HepG2 (cell line): ENCODE measurements around the gene SLC12A9. TPM values are rescaled to one million over a fixed set of nuclear protein-coding genes. Genes with fewer than 3 reads are reported as not detected.
A peak's percentile ranks its signal among the peaks of the same experiment; 100 is the strongest.

Experiments
- ATAD3A ChIP-seq: sonication (generic); formaldehyde crosslinking; IDR thresholded peaks from 2 replicates; pipeline ENCODE4 v1.4.0; 2020; ENCODE audit warnings: missing genetic modification reagents
- PAF1 ChIP-seq: IDR thresholded peaks from 2 replicates; pipeline ENCODE4 v1.6.1; 2016; ENCODE audit warnings: missing genetic modification reagents, missing compliant biosample characterization
- RBM22 ChIP-seq: fragments of 200-400 bp; formaldehyde crosslinking; optimal IDR thresholded peaks from 2 replicates; pipeline ENCODE3; 2017; ENCODE audit warnings: mild to moderate bottlenecking, low read length, moderate library complexity
- RORA ChIP-seq: sonication (generic); formaldehyde crosslinking; IDR thresholded peaks from 2 replicates; pipeline ENCODE4 v1.5.0; 2020; ENCODE audit warnings: mild to moderate bottlenecking, missing genetic modification reagents, moderate library complexity
- SMYD3 ChIP-seq: sonication (generic); formaldehyde crosslinking; IDR thresholded peaks from 2 replicates; pipeline ENCODE4 v1.8.1; 2023; ENCODE audit warnings: mild to moderate bottlenecking, missing genetic modification reagents
- SP4 ChIP-seq: sonication (generic); formaldehyde crosslinking; IDR thresholded peaks from 2 replicates; pipeline ENCODE4 v1.8.1; 2023; ENCODE audit warnings: mild to moderate bottlenecking, missing genetic modification reagents
- ZNF101 ChIP-seq: sonication (generic); formaldehyde crosslinking; IDR thresholded peaks from 2 replicates; pipeline ENCODE4 v1.4.0; 2020; ENCODE audit warnings: mild to moderate bottlenecking, low read depth, missing genetic modification reagents, borderline replicate concordance
- ZNF264 ChIP-seq: sonication (generic); formaldehyde crosslinking; IDR thresholded peaks from 2 replicates; pipeline ENCODE4 v1.4.0; 2020; ENCODE audit warnings: missing genetic modification reagents
- ZNF816 ChIP-seq: sonication (generic); formaldehyde crosslinking; IDR thresholded peaks from 2 replicates; pipeline ENCODE4 v1.8.0; 2022; ENCODE audit warnings: missing genetic modification reagents, mild to moderate bottlenecking, borderline replicate concordance
- ZNF841 ChIP-seq: sonication (generic); formaldehyde crosslinking; IDR thresholded peaks from 2 replicates; pipeline ENCODE4 v1.8.1; 2023; ENCODE audit warnings: missing genetic modification reagents, borderline replicate concordance
- ZNF878 ChIP-seq: sonication (generic); formaldehyde crosslinking; IDR thresholded peaks from 2 replicates; pipeline ENCODE4 v1.8.1; 2023; ENCODE audit warnings: mild to moderate bottlenecking, missing genetic modification reagents, moderate library complexity
- polyA plus RNA-seq, 8 experiments: library from polyadenylated mRNA; depleted of rRNA in 3 of 8; stranded (reverse) in 7 of 8; unstranded in 1 of 8; fragments of >200 nt; fragmentation: Illumina TruSeq in 4 of 8; extraction: Trizol in 4 of 8; gene quantifications; 2 replicates each; pipeline versions ENCODE4 v1.2.1 to v1.2.3, GENCODE V29; 2011 to 2016; ENCODE audit warnings: low read depth in 4 of 8, missing spikeins in 1 of 8, mixed read lengths in 1 of 8; ENCODE audit not compliant: insufficient read depth in 1 of 8
- total RNA-seq, 5 experiments: library from RNA; depleted of rRNA; stranded (reverse); fragments of >200 nt; fragmentation: Illumina TruSeq; extraction: Trizol; gene quantifications; 2 replicates each; pipeline ENCODE4 v1.2.3, GENCODE V29; 2016; ENCODE audit warnings: low read depth in 1 of 5
- TF ChIP-seq, protein P1 (sequence below): sonication (generic); formaldehyde crosslinking; IDR thresholded peaks from 2 replicates; pipeline ENCODE4 v1.4.0; 2020; ENCODE audit warnings: mild to moderate bottlenecking, missing genetic modification reagents
- TF ChIP-seq, protein P2 (sequence below): sonication (generic); formaldehyde crosslinking; IDR thresholded peaks from 2 replicates; pipeline ENCODE4 v1.4.0; 2020; ENCODE audit warnings: missing genetic modification reagents, borderline replicate concordance
- TF ChIP-seq, protein P3 (sequence below): fragments of 450-650 bp; IDR thresholded peaks from 2 replicates; pipeline ENCODE4 v1.6.1; 2016
- TF ChIP-seq, protein P4 (sequence below): sonication (generic); formaldehyde crosslinking; IDR thresholded peaks from 2 replicates; pipeline ENCODE4 v1.5.1; 2020; ENCODE audit warnings: missing genetic modification reagents, mild to moderate bottlenecking, borderline replicate concordance
- TF ChIP-seq, protein P5 (sequence below): sonication (generic); formaldehyde crosslinking; IDR thresholded peaks from 2 replicates; pipeline ENCODE4 v1.5.0; 2020; ENCODE audit warnings: mild to moderate bottlenecking, missing genetic modification reagents
- TF ChIP-seq, protein P6 (sequence below): sonication (generic); formaldehyde crosslinking; IDR thresholded peaks from 2 replicates; pipeline ENCODE4 v1.4.0; 2020; ENCODE audit warnings: missing genetic modification reagents

The SLC12A9 gene
- total and polyA plus RNA-seq, 2 of the 13 experiments (the other 11 are each of a cell fraction or from before 2014, with no cell fraction given) = 8.7 to 16.6 TPM

DNA sequence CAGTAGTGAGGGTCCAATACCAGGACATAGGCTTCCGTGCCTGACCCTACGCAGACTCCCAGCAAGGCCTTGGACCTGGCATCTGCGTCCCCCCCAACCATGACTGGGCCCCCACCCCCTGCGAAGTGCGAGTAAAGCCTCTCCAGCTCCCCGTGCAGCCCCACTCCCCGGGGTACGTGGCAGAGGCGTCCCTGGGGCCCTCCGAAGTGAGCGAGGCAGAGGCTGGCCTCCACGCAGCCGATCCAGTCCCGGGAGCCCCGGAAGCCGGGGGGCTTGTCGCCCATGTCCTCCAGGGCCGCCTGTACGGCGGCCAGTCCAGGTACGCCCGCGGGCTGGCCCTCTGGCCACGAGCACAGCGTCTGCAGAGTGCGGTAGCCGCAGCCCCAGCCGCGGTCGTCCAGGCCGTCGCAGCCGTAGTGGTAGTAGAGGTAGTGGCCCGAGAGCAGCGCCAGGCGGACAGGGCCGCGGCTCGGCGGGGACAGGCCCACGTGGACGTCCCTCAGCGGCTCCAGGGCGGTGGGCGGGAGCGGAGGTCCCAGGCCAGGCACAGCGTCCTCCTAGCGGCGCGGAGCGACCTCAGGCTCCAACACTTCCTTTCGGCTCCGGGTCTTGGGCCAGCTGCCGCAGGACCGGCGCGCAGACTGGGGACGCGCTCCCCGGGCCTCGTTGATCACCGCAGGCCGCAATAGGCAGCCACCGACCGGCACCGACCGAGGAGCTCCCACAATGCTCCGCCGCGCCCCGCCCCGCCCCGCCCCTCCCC is 36.7 kb downstream of the SLC12A9 start, which contains the start of gene UFSP1 (continued):
- TF ChIP-seq, protein P1, sequence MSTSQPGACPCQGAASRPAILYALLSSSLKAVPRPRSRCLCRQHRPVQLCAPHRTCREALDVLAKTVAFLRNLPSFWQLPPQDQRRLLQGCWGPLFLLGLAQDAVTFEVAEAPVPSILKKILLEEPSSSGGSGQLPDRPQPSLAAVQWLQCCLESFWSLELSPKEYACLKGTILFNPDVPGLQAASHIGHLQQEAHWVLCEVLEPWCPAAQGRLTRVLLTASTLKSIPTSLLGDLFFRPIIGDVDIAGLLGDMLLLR (CRISPR knock-in tag) = peak; percentile 97
- TF ChIP-seq, protein P2, sequence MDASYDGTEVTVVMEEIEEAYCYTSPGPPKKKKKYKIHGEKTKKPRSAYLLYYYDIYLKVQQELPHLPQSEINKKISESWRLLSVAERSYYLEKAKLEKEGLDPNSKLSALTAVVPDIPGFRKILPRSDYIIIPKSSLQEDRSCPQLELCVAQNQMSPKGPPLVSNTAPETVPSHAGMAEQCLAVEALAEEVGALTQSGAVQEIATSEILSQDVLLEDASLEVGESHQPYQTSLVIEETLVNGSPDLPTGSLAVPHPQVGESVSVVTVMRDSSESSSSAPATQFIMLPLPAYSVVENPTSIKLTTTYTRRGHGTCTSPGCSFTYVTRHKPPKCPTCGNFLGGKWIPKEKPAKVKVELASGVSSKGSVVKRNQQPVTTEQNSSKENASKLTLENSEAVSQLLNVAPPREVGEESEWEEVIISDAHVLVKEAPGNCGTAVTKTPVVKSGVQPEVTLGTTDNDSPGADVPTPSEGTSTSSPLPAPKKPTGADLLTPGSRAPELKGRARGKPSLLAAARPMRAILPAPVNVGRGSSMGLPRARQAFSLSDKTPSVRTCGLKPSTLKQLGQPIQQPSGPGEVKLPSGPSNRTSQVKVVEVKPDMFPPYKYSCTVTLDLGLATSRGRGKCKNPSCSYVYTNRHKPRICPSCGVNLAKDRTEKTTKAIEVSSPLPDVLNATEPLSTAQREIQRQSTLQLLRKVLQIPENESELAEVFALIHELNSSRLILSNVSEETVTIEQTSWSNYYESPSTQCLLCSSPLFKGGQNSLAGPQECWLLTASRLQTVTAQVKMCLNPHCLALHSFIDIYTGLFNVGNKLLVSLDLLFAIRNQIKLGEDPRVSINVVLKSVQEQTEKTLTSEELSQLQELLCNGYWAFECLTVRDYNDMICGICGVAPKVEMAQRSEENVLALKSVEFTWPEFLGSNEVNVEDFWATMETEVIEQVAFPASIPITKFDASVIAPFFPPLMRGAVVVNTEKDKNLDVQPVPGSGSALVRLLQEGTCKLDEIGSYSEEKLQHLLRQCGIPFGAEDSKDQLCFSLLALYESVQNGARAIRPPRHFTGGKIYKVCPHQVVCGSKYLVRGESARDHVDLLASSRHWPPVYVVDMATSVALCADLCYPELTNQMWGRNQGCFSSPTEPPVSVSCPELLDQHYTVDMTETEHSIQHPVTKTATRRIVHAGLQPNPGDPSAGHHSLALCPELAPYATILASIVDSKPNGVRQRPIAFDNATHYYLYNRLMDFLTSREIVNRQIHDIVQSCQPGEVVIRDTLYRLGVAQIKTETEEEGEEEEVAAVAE = no peak
- TF ChIP-seq ZNF816 (CRISPR knock-in tag) (peak; percentile 94), SMYD3 (CRISPR knock-in tag) (no peak), ZNF101 (CRISPR knock-in tag) (0 out of 2 replicates have a peak, but pooled peaks have one; percentile 49), RORA (CRISPR knock-in tag) (no peak), RBM22 (no peak), ZNF841 (CRISPR knock-in tag) (no peak; the same call in 1 of the 2 replicates), PAF1 (no peak), ZNF878 (CRISPR knock-in tag) (no peak), ZNF264 (CRISPR knock-in tag) (peak; percentile 61), ATAD3A (CRISPR knock-in tag) (no peak), SP4 (peak; percentile 69)
- TF ChIP-seq, protein P3, sequence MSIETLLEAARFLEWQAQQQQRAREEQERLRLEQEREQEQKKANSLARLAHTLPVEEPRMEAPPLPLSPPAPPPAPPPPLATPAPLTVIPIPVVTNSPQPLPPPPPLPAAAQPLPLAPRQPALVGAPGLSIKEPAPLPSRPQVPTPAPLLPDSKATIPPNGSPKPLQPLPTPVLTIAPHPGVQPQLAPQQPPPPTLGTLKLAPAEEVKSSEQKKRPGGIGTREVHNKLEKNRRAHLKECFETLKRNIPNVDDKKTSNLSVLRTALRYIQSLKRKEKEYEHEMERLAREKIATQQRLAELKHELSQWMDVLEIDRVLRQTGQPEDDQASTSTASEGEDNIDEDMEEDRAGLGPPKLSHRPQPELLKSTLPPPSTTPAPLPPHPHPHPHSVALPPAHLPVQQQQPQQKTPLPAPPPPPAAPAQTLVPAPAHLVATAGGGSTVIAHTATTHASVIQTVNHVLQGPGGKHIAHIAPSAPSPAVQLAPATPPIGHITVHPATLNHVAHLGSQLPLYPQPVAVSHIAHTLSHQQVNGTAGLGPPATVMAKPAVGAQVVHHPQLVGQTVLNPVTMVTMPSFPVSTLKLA = no peak
- TF ChIP-seq, protein P4, sequence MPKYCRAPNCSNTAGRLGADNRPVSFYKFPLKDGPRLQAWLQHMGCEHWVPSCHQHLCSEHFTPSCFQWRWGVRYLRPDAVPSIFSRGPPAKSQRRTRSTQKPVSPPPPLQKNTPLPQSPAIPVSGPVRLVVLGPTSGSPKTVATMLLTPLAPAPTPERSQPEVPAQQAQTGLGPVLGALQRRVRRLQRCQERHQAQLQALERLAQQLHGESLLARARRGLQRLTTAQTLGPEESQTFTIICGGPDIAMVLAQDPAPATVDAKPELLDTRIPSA (CRISPR knock-in tag) = no peak
- TF ChIP-seq, protein P5, sequence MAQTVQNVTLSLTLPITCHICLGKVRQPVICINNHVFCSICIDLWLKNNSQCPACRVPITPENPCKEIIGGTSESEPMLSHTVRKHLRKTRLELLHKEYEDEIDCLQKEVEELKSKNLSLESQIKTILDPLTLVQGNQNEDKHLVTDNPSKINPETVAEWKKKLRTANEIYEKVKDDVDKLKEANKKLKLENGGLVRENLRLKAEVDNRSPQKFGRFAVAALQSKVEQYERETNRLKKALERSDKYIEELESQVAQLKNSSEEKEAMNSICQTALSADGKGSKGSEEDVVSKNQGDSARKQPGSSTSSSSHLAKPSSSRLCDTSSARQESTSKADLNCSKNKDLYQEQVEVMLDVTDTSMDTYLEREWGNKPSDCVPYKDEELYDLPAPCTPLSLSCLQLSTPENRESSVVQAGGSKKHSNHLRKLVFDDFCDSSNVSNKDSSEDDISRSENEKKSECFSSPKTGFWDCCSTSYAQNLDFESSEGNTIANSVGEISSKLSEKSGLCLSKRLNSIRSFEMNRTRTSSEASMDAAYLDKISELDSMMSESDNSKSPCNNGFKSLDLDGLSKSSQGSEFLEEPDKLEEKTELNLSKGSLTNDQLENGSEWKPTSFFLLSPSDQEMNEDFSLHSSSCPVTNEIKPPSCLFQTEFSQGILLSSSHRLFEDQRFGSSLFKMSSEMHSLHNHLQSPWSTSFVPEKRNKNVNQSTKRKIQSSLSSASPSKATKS (CRISPR knock-in tag) = no peak; the same call in 1 of the 2 replicates
- TF ChIP-seq, protein P6, sequence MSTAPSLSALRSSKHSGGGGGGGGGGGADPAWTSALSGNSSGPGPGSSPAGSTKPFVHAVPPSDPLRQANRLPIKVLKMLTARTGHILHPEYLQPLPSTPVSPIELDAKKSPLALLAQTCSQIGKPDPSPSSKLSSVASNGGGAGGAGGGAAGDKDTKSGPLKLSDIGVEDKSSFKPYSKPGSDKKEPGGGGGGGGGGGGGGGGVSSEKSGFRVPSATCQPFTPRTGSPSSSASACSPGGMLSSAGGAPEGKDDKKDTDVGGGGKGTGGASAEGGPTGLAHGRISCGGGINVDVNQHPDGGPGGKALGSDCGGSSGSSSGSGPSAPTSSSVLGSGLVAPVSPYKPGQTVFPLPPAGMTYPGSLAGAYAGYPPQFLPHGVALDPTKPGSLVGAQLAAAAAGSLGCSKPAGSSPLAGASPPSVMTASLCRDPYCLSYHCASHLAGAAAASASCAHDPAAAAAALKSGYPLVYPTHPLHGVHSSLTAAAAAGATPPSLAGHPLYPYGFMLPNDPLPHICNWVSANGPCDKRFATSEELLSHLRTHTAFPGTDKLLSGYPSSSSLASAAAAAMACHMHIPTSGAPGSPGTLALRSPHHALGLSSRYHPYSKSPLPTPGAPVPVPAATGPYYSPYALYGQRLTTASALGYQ (CRISPR knock-in tag) = peak; percentile 42; the same call in 1 of the 2 replicates
